ENCODE results near the gene MLN.

Gene MLN

DNA sequence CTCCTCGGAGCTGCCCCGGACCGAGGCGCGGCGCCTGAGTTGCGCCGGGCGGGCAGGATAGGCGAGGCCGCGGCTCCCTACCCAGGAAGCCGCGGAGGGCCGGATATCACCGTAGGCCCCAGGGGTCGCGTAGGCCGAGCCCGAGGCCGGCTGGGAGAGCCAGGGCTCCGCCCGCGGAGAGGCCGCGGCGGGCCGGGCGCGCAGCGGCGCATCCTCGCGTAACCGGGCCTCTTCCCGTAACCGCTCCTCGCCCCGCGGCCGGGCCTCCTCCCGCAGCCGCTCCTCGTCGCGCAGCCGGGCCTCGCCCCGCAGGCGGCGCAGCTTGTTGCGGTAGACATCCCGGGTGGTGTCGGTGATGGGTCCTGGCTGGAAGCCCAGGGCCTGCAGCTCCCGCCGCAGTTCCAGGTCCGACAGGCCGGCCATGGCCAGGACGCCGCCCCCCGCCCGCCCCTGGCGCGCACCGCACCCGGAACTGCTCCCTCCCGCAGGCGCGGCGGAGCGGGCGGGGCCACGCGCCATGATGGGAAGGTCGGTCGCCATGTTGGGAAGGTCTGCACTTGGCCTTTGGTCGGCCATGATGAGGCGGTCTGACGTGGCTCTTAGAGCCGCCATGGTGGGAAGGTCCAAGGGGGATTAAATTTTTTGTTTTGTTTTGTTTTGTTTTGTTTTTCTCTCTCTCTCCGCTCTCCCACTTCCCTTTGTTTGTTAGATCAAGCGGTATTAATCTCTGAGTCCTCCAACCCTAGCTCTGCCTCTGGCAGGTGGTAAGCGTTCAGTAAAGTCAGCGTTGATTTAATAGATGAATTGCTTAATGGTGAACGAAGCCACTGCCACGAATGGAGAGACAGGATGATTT lies 14.9 kb downstream of the MLN start, which contains the start of gene LEMD2:
Gene LEMD2, minus strand, starts transcription at position 437 of the 856 bp plus-strand sequence. Its CDS starts 14 bp downstream, at position 423.
- peak; percentile 96 for DNase-seq (ENCODE audit: low spot score)

DNA sequence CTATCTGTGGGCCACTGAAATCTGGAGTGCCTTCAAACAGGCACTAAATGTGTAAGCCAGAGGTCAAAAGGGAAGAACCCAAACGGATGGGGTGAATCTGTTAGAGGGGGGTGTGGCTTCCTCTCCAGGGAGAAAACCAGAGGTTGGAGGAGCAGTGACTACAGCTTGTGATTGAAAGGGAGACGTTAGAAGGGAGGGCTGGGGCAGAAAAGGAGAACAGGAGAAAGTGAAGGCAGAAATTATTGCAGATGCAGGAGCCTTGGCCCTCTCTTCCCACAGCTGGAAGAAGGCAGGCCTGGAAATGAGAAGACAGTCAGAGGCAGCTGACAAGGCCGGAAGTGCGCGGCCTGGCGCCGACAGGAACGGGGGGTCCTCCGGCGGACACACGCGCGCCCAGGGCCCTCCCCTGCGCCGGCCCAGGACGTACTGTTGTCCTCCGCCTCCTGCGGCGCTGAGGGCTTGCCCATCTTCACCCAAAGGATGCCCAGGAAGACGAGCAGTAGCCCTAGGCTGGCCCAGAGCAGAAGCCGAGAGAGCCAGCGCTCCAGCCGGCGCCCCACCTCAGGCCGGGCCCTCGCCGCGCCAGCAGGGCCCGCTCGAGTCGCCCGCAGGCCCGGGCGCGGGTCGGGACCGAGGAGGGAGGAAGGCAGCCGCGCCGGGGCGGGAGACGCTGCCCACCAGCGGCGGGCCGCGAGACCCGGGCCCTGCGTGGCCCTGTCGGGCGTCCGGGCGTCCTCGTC lies 15.7 kb downstream of the MLN start:
- peak; percentile 88 for DNase-seq (ENCODE audit: low spot score)

- no peak for DNase-seq (ENCODE audit: low spot score)
Observed at GRCh38 chr6:33787346-33787953, 16.4 kb downstream of the MLN start.

DNA sequence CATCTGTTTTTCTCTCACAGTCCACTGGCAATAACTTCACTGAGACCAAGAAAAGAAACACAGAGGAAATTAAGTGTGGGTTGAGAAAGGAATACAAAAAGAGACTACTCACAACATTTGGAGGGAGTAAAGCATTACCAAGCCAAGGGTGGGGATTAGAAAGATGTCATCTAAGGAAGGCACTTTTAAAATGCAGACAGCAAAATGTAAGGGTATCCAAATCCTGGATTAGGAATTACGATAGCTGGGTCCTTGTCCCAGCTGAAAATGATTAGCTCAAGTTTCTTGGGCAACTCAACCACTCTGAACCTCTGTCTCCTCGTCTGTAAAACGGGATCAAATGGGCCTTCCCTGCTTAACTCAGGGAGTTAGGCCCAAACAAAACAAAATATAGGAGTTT lies 17.1 kb downstream of the MLN start:
- DNase-seq (ENCODE audit: low spot score), result no peak

DNA sequence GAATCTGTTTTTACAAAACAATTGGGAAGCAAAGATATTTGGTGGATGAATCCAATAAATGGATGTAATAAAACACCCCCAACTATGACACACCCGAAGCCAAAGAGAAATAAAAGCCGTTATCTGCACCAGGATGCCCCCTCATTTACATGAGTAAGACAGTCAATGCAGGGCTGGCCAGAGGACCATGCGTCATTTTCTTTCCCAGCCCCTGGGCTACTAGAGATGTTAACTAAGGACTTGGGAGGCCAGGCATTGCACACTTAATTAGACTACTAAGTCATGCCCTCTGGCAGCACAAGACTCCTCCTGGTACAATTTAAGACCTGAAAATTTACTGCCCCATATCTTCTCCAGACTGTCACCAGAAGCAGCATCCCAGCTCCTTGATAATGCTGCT lies 18.0 kb downstream of the MLN start:
- DNase-seq (ENCODE audit: low spot score), result no peak

- no peak for DNase-seq (ENCODE audit: low spot score)
Observed at GRCh38 chr6:33784787-33785186, 19.0 kb downstream of the MLN start.

GRCh38 chr6:33783781-33784520 lies 19.9 kb downstream of the MLN start:
- DNase-seq (ENCODE audit: low spot score), result no peak

DNA sequence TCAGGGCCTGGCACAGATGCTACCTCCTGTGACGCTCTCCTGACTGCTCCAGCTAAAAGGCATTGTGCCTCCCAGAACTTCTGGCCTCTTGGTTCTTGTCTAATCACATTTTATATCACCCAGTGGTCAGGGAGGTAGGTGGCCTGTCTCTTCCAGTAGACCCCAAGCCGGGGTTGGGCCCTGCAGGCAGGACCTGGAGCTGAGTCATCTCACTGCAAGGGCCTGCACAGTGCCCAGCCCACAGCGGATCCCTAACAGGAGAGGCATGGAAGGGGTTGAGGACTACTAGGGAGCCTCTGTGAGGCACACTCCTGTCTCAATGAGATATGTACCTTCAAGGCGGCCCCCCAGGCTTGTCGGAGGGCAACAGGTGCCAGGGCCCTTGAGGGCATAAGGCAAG lies 21.2 kb downstream of the MLN start:
- no peak for DNase-seq (ENCODE audit: low spot score)

DNA sequence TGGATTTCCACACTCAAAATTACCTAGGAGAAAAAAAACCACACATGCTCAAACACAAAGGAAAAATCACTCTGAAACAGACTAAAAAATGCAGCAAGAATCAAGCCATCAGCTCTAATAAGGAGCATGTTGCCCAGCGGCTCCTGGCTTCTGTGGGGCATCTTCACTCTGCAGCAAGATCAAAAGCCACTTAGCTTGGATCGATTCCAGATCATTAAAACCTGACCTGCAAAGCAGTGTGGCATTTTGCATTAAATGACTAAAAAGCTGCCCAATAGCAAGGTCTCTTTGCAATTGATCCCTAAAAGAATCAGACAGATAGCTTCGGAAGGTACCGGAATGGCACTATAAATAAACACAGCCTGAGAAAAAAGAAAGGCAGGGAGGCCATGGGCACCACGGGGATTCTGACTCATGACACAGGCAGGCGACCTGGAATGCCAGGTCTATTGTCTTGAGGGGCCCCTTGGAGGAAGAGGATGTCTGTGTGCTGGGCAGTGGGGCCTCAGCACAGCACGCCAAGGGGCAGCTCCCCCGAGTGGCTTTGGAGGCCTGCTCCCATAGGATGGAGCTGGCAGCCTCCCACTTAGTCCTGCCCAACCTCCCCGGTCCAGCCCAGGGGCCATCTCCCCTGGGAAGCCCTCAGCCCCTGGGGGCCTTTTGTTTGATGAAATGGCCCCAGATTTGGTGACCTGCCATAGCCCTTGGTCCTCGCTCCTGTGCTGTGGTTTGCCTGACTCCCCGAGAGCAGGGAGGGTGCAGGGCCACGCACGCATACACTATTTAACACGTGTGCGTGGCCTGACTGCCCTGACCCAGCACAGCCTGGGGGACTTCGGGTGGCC lies 22.4 kb downstream of the MLN start:
- DNase-seq (ENCODE audit: low spot score), result no peak

- no peak for DNase-seq (ENCODE audit: low spot score)
Observed at GRCh38 chr6:33779895-33780294, 23.9 kb downstream of the MLN start.

DNA sequence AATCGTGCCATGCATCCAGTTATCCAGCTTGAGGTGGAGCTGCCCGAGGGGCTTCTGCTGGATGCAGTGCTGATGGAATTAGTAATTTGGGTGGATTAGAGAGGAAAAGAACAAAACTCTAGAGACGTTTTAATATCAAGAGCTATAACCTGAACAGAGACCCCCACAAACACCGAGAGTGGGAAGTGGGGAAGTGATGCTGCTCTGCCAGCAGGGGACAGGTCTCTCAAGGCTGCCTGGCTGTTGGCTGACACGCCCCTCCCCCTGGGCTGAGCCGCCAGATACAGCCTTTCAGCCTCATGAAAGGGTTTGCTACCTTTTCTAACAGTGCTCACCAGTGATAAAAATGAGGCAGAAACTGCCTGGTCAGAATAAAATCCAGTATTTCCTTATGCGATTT lies 24.5 kb downstream of the MLN start:
- DNase-seq (ENCODE audit: low spot score), result no peak

DNA sequence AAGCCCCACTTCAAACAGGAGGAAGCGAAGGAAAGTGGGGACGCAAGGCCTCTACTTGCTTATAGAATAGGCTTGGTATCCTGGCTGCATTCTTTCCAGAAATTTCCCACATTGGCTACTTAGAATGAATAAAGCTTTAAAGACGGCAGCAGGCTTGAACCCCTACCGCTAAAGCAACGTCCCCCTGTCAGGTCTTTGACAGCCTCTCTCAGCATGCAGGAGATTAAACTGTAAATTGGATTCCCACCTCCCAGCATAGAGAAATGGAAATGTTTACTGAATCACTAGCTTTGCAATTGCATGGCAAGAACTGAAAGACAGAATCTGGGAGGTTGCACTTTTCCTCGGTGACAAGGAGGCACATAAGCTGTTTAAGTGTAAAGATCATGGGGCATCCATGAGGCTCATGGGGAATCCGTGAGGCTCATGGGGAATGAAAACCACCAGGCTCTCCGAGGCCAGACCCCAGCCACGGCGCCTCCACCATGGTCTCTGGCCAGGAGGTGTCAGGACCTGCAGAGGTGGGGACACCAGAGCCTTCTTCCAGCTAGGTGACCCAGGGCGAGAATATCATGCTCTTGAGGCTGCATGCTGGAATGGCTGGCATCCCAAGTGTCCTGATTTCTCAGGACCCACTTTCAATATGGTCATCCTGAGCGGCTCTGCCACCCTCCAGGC lies 25.2 kb downstream of the MLN start:
- DNase-seq (ENCODE audit: low spot score), result no peak

GRCh38 chr6:33777398-33778388 lies 26.1 kb downstream of the MLN start:
- no peak for DNase-seq (ENCODE audit: low spot score)

GRCh38 chr6:33776764-33777163 lies 27.0 kb downstream of the MLN start:
- DNase-seq (ENCODE audit: low spot score), result no peak

- DNase-seq (ENCODE audit: low spot score), result no peak
Observed at GRCh38 chr6:33776186-33776585, 27.6 kb downstream of the MLN start.

- no peak for DNase-seq (ENCODE audit: low spot score)
Observed at GRCh38 chr6:33774774-33775173, 29.0 kb downstream of the MLN start.

DNA sequence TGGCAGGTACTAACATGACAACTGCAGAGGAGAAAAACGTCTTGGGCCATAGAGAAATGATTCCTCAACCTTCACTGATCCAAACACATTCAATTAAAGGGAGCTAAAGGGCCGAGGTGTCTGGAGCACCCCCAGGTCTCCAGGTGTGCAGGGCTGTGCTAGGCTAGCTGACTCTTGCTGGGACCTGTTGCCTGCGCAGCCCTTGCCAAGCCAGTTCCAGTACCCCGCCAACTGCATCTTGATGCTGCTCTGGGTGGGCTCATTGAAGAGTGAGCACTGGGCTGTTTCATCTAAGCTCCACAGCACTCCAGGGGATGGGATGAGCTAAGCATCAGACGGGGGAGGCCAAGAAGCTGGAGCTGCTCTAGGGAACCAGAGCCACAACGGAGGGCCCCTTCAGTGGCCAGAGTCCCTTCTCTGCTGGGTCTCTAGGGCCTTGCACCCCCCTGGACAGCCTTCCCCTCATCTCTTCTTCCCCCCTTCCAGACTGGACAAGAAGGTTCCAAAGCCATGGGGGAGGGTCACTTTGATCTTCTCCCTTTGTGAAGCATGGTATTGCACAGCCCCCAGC lies 30.8 kb downstream of the MLN start:
- DNase-seq (ENCODE audit: low spot score), result no peak

DNA sequence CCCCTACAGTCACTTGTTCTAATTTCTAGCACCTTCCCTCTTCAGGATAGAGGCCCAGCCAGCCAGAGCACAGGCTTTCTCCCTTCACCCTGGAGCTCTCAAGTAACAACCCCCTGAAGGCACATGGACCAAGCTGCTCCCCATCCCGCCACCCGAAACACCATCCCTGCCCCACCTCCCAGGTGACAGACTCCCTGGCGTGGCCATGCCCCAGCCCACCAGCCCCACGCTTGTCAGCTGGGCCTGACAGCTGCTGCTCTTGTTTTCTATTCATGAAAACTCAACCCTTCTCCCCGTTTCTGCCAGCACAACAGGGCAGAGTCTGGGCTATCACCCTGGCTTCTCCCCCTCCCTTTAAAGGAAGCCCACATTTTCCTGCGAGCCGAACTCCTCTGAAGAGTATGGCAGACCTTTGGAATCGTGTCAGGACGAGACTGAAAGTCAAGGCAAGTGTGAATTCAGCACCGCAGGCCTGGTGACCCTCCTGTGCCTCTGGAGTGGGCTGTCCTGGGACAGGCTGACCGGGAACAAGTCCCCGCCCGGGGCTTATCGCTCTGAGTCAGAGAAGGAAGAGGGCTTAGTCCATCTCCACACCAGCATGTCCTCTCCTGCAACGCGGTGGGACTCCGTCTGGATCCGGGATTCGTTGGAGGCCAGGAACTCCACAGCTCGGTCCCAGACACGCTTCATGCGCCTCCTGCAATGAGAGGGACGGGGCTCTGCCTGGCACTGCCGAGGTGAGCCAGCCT lies 31.5 kb downstream of the MLN start:
- no peak for DNase-seq (ENCODE audit: low spot score)

Measured in left forelimb (tissue), 1 donor.